ENCODE results near the gene BAIAP2L1. TPM values are rescaled to one million over a fixed set of nuclear protein-coding genes. Genes with fewer than 3 reads are reported as not detected.

The BAIAP2L1 gene
- polyA plus RNA-seq, 1 donor (not counting 4 experiments of a cell fraction or from before 2014, with no cell fraction given), result 41.7 TPM

DNA sequence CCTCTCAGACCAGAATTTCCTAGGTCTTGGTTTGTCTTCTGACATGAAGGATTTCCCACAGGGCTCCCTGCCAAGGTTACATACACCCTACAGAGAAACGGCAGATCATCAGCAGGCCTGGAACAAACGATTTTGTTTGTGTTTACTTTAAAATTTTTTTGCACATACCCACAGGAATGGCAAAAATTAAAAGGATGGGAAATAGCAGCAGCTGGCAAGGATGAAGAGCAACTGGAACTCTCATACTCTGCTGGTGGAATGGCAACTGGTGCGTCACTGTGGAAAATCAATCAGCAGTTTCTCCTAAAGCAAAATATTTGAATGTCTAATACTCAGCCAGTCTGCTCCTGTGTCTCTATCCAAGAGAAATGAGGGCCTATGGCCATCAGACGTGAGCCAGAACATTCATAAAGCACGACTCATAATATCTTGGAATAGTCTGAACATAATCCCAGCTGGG, 6.5 kb downstream of the BAIAP2L1 start:
- dilution Hi-C loops (cut with MboI; ENCODE audit: extremely low pct_ligation_motif_present, low sequenced_read_pairs), result no loop called here
- H3K9me3 ChIP-seq (ENCODE audit: control insufficient read depth, low read depth, low read length), result no peaks in the 10 kb centered on the region
- no peak overlapping the region for H2AFZ ChIP-seq (ENCODE audit: control insufficient read depth, low read length)
- H3K9ac ChIP-seq (ENCODE audit: control insufficient read depth, extremely low read depth, insufficient read depth, low read length), result no peak overlapping the region
- no peak overlapping the region for H3K4me3 ChIP-seq (ENCODE audit: control insufficient read depth in 2 of 3, extremely low read depth in 1 of 3, insufficient read depth in 2 of 3, low read depth in 1 of 3, low read length in 3 of 3)
- DNase-seq (ENCODE audit: low read depth, low spot score) (no peak), FAIRE-seq (no peak)
- H3K9me1 ChIP-seq (ENCODE audit: control insufficient read depth, extremely low read depth, insufficient read depth, low read length), result peaks cover 2% of the 10 kb centered on the region
- H3K36me3 ChIP-seq (ENCODE audit: control insufficient read depth in 2 of 2, extremely low read depth in 1 of 2, insufficient read depth in 2 of 2, low read length in 2 of 2), result peaks cover 2 to 5% of the 10 kb centered on the region in 2 experiments
- H4K20me1 ChIP-seq (ENCODE audit: control insufficient read depth, extremely low read depth, insufficient read depth, low read length), result peaks cover 4% of the 10 kb centered on the region
- H3K27me3 ChIP-seq (ENCODE audit: control insufficient read depth, extremely low read depth, insufficient read depth, low read length), result no peaks in the 10 kb centered on the region
- H3K27ac ChIP-seq (ENCODE audit: control insufficient read depth, insufficient read depth, low read length), result no peak overlapping the region
- no peak for TF ChIP-seq EZH2 (IDR thresholded peaks at IDR 0.05; ENCODE audit: low read length)
- TF ChIP-seq, protein P1, sequence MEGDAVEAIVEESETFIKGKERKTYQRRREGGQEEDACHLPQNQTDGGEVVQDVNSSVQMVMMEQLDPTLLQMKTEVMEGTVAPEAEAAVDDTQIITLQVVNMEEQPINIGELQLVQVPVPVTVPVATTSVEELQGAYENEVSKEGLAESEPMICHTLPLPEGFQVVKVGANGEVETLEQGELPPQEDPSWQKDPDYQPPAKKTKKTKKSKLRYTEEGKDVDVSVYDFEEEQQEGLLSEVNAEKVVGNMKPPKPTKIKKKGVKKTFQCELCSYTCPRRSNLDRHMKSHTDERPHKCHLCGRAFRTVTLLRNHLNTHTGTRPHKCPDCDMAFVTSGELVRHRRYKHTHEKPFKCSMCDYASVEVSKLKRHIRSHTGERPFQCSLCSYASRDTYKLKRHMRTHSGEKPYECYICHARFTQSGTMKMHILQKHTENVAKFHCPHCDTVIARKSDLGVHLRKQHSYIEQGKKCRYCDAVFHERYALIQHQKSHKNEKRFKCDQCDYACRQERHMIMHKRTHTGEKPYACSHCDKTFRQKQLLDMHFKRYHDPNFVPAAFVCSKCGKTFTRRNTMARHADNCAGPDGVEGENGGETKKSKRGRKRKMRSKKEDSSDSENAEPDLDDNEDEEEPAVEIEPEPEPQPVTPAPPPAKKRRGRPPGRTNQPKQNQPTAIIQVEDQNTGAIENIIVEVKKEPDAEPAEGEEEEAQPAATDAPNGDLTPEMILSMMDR (optimal IDR thresholded peaks at IDR 0.05 in 1 of 3, IDR thresholded peaks at IDR 0.05 in 1 of 3, conservative IDR thresholded peaks at IDR 0.05 in 1 of 3; ENCODE audit: extremely low read depth in 1 of 3, insufficient read depth in 2 of 3, low read length in 3 of 3), result no peak
- H3K4me1 ChIP-seq (ENCODE audit: control insufficient read depth, extremely low read depth, insufficient read depth, low read length), result peaks cover 7% of the 10 kb centered on the region
- H3K4me2 ChIP-seq (ENCODE audit: control insufficient read depth, extremely low read depth, insufficient read depth, low read depth, low read length), result no peak overlapping the region
- H3K79me2 ChIP-seq (ENCODE audit: control insufficient read depth, insufficient read depth, low read length), result peaks cover 90% of the 10 kb centered on the region

DNA sequence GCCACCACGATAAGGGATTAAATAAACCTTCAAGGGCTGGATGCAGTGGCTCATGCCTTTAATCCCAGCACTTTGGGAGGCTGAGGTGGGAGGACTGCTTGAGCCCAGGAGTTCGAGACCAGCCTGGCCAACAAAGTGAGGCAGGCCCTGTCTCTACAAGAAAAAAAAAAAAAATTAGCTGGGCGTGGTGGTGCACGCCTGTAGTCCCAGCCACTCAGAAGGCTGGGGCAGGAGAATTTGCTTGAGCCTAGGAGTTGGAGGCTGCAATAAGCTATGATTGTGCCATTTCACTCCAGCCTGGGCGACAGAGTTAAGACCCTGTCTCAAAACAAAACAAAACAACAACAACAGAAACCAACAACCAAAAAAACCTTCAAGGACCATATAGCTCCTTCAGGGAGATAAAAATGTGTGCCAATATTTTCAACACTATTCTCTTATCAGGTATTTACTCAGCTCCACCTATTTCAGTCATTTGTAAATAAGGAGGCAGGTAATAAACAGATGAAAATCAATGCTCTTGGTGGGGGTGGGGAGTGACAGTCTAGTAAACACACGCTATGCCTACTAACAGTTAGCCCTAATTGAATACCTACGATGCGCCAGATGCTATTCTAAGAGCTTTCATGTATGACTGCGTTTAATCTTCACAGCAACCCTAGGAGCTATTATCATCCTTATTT, 13.2 kb downstream of the BAIAP2L1 start:
- H3K4me1 ChIP-seq (ENCODE audit: control insufficient read depth, extremely low read depth, insufficient read depth, low read length), result no peaks in the 10 kb centered on the region
- peaks cover 5% of the 10 kb centered on the region for H4K20me1 ChIP-seq (ENCODE audit: control insufficient read depth, extremely low read depth, insufficient read depth, low read length)
- peaks cover 2% of the 10 kb centered on the region for H3K9me1 ChIP-seq (ENCODE audit: control insufficient read depth, extremely low read depth, insufficient read depth, low read length)
- H2AFZ ChIP-seq (ENCODE audit: control insufficient read depth, low read length), result no peak overlapping the region
- peaks cover 4 to 9% of the 10 kb centered on the region in 2 experiments for H3K36me3 ChIP-seq (ENCODE audit: control insufficient read depth in 2 of 2, extremely low read depth in 1 of 2, insufficient read depth in 2 of 2, low read length in 2 of 2)
- FAIRE-seq (no peak), DNase-seq (ENCODE audit: low read depth, low spot score) (no peak)
- H3K9ac ChIP-seq (ENCODE audit: control insufficient read depth, extremely low read depth, insufficient read depth, low read length), result no peak overlapping the region
- no peak for TF ChIP-seq EZH2 (IDR thresholded peaks at IDR 0.05; ENCODE audit: low read length)
- no peaks in the 10 kb centered on the region for H3K9me3 ChIP-seq (ENCODE audit: control insufficient read depth, low read depth, low read length)
- H3K4me2 ChIP-seq (ENCODE audit: control insufficient read depth, extremely low read depth, insufficient read depth, low read depth, low read length), result no peak overlapping the region
- peaks cover 83% of the 10 kb centered on the region for H3K79me2 ChIP-seq (ENCODE audit: control insufficient read depth, insufficient read depth, low read length)
- H3K27ac ChIP-seq (ENCODE audit: control insufficient read depth, insufficient read depth, low read length), result no peak overlapping the region
- H3K27me3 ChIP-seq (ENCODE audit: control insufficient read depth, extremely low read depth, insufficient read depth, low read length), result no peaks in the 10 kb centered on the region
- dilution Hi-C loops (cut with MboI; ENCODE audit: extremely low pct_ligation_motif_present, low sequenced_read_pairs), result no loop called here
- H3K4me3 ChIP-seq (ENCODE audit: control insufficient read depth in 2 of 3, extremely low read depth in 1 of 3, insufficient read depth in 2 of 3, low read depth in 1 of 3, low read length in 3 of 3), result no peak overlapping the region

Data from keratinocyte (primary cell).